ENCODE data around the gene BCAR3. TPM values are rescaled to one million over a fixed set of nuclear protein-coding genes. Genes with fewer than 3 reads are reported as not detected.

The BCAR3 gene
- total RNA-seq, 5 donors from 2014 or later (not counting 1 experiment from before 2014, with no cell fraction given): 0.63 to 2.5 (median 1.4) TPM

- peaks cover 6 to 19% (median 11%) of the 10 kb centered on the region in 3 donors for H3K4me1 Mint-ChIP-seq
- ChIA-PET POLR2A (no interaction called here), CTCF (interaction anchor here in 1 of 2 donors (0.6 to 1.3 kb wide), 2 partner anchors 15 to 321 kb away, joined by 3 read pairs; no protein-coding TSS in a partner anchor)
- no peak overlapping the region for H3K27ac ChIP-seq (ENCODE audit: low read length)
- no peaks in the 10 kb centered on the region for H3K9me3 Mint-ChIP-seq
- no peak overlapping the region for H3K4me3 ChIP-seq (ENCODE audit: control insufficient read depth in 1 of 2, extremely low read depth in 1 of 2, low read length in 1 of 2)
- ATAC-seq (replicated peaks in 1 of 4) (no peak), DNase-seq (no peak)
- no peak overlapping the region for H3K4me3 Mint-ChIP-seq
- no peaks in the 10 kb centered on the region for H3K27me3 ChIP-seq (replicated peaks in 1 of 2; ENCODE audit: control insufficient read depth in 2 of 2, extremely low read depth in 1 of 2, insufficient read depth in 2 of 2, low read length in 1 of 2)
- no peak overlapping the region for H3K27ac Mint-ChIP-seq
- H3K27me3 Mint-ChIP-seq: no peaks in the 10 kb centered on the region
- 97% methylated on average over 6 of the region's 7 CpGs for WGBS (ENCODE audit: insufficient coverage)
- no peaks in the 10 kb centered on the region for H3K36me3 ChIP-seq (ENCODE audit: control insufficient read depth in 2 of 2, extremely low read depth in 1 of 2, insufficient read depth in 1 of 2, low read length in 1 of 2)
- H3K4me1 ChIP-seq (ENCODE audit: control insufficient read depth in 1 of 2, extremely low read depth in 1 of 2, insufficient read depth in 2 of 2, low read length in 2 of 2): peaks cover 0 to 9% of the 10 kb centered on the region in 2 experiments
- no peaks in the 10 kb centered on the region for H3K36me3 Mint-ChIP-seq
- no peaks in the 10 kb centered on the region for H3K9me3 ChIP-seq
Measured at GRCh38 chr1:93614541-93614940, 67.1 kb downstream of the BCAR3 start.

- no peak overlapping the region for H3K27ac ChIP-seq (ENCODE audit: low read length)
Measured at GRCh38 chr1:93613898-93614297, 67.7 kb downstream of the BCAR3 start.

GRCh38 chr1:93612510-93612909 is 69.1 kb downstream of the BCAR3 start:
- no peak for DNase-seq
- no peaks in the 10 kb centered on the region for H3K36me3 Mint-ChIP-seq
- H3K4me3 ChIP-seq (ENCODE audit: control insufficient read depth in 1 of 2, extremely low read depth in 1 of 2, low read length in 1 of 2): no peak overlapping the region
- no peak overlapping the region for H3K27ac ChIP-seq (ENCODE audit: low read length)
- no peak for ATAC-seq (replicated peaks in 1 of 4)
- ChIA-PET CTCF (no interaction called here), POLR2A (no interaction called here)
- peaks cover 6 to 21% (median 14%) of the 10 kb centered on the region in 3 donors for H3K4me1 Mint-ChIP-seq
- H3K9me3 ChIP-seq: no peaks in the 10 kb centered on the region
- 80% methylated on average over 1 of the region's 3 CpGs for WGBS (ENCODE audit: insufficient coverage)
- no peak overlapping the region for H3K4me3 Mint-ChIP-seq
- no peaks in the 10 kb centered on the region for H3K9me3 Mint-ChIP-seq
- H3K27ac Mint-ChIP-seq: no peak overlapping the region
- H3K4me1 ChIP-seq (ENCODE audit: control insufficient read depth in 1 of 2, extremely low read depth in 1 of 2, insufficient read depth in 2 of 2, low read length in 2 of 2): peaks cover 0 to 9% of the 10 kb centered on the region in 2 experiments
- H3K27me3 ChIP-seq (replicated peaks in 1 of 2; ENCODE audit: control insufficient read depth in 2 of 2, extremely low read depth in 1 of 2, insufficient read depth in 2 of 2, low read length in 1 of 2): peaks cover 0 to 3% of the 10 kb centered on the region in 2 experiments
- H3K27me3 Mint-ChIP-seq: no peaks in the 10 kb centered on the region
- no peaks in the 10 kb centered on the region for H3K36me3 ChIP-seq (ENCODE audit: control insufficient read depth in 2 of 2, extremely low read depth in 1 of 2, insufficient read depth in 1 of 2, low read length in 1 of 2)

More at GRCh38 chr1:93613898-93614297, 67.7 kb downstream of the BCAR3 start:
- Histone ChIP-seq H3K9me3 (no peaks in the 10 kb centered on the region), H3K27me3 (replicated peaks in 1 of 2; ENCODE audit: control insufficient read depth in 2 of 2, extremely low read depth in 1 of 2, insufficient read depth in 2 of 2, low read length in 1 of 2) (no peaks in the 10 kb centered on the region), H3K4me3 (ENCODE audit: control insufficient read depth in 1 of 2, extremely low read depth in 1 of 2, low read length in 1 of 2) (no peak overlapping the region), H3K36me3 (ENCODE audit: control insufficient read depth in 2 of 2, extremely low read depth in 1 of 2, insufficient read depth in 1 of 2, low read length in 1 of 2) (no peaks in the 10 kb centered on the region), H3K4me1 (ENCODE audit: control insufficient read depth in 1 of 2, extremely low read depth in 1 of 2, insufficient read depth in 2 of 2, low read length in 2 of 2) (peaks cover 0 to 9% of the 10 kb centered on the region in 2 experiments)
- Mint-ChIP-seq H3K9me3 (no peaks in the 10 kb centered on the region), H3K27me3 (no peaks in the 10 kb centered on the region), H3K36me3 (no peaks in the 10 kb centered on the region), H3K4me3 (no peak overlapping the region), H3K4me1 (peaks cover 6 to 19% (median 11%) of the 10 kb centered on the region in 3 donors), H3K27ac (no peak overlapping the region)
- ATAC-seq (replicated peaks in 1 of 4) (no peak), DNase-seq (no peak)
- ChIA-PET CTCF (no interaction called here), POLR2A (interaction anchor here in 1 of 2 donors (1.2 kb wide), 1 partner anchor 10 kb away, joined by 3 read pairs; no protein-coding TSS in a partner anchor)
- WGBS (ENCODE audit: insufficient coverage): 96% methylated on average over 7 of the region's 11 CpGs

- Histone ChIP-seq H3K4me1 (ENCODE audit: control insufficient read depth in 1 of 2, extremely low read depth in 1 of 2, insufficient read depth in 2 of 2, low read length in 2 of 2) (peaks cover 0 to 9% of the 10 kb centered on the region in 2 experiments), H3K9me3 (no peaks in the 10 kb centered on the region), H3K36me3 (ENCODE audit: control insufficient read depth in 2 of 2, extremely low read depth in 1 of 2, insufficient read depth in 1 of 2, low read length in 1 of 2) (no peaks in the 10 kb centered on the region), H3K4me3 (ENCODE audit: control insufficient read depth in 1 of 2, extremely low read depth in 1 of 2, low read length in 1 of 2) (no peak overlapping the region), H3K27me3 (replicated peaks in 1 of 2; ENCODE audit: control insufficient read depth in 2 of 2, extremely low read depth in 1 of 2, insufficient read depth in 2 of 2, low read length in 1 of 2) (peaks cover 0 to 3% of the 10 kb centered on the region in 2 experiments), H3K27ac (ENCODE audit: low read length) (no peak overlapping the region)
- Mint-ChIP-seq H3K9me3 (no peaks in the 10 kb centered on the region), H3K36me3 (no peaks in the 10 kb centered on the region), H3K4me1 (peaks cover 6 to 21% (median 14%) of the 10 kb centered on the region in 3 donors), H3K27ac (no peak overlapping the region), H3K4me3 (no peak overlapping the region), H3K27me3 (no peaks in the 10 kb centered on the region)
- POLR2A ChIA-PET: no interaction called here
- ATAC-seq (replicated peaks in 1 of 4): no peak
- DNase-seq: no peak
- CTCF ChIA-PET: interaction anchor here in 1 of 2 donors (0.6 kb wide), 1 partner anchor 44 kb away, joined by 3 read pairs; no protein-coding TSS in a partner anchor
- WGBS (ENCODE audit: insufficient coverage): 100% methylated on average over 1 of the region's 5 CpGs
Measured at GRCh38 chr1:93611668-93612067, 70.0 kb downstream of the BCAR3 start.

- 95% methylated on average over 8 of the region's 8 CpGs for WGBS (ENCODE audit: insufficient coverage)
- Mint-ChIP-seq H3K27me3 (no peaks in the 10 kb centered on the region), H3K27ac (no peak overlapping the region)
Measured at GRCh38 chr1:93609536-93609935, 72.1 kb downstream of the BCAR3 start.

GRCh38 chr1:93608187-93609109 is 73.2 kb downstream of the BCAR3 start:
- ATAC-seq (replicated peaks in 1 of 4): no peak
- peak overlapping the region in 1 of 2 donors; percentile 27 for H3K27ac Mint-ChIP-seq
- no peaks in the 10 kb centered on the region for H3K27me3 Mint-ChIP-seq
- ChIA-PET CTCF (no interaction called here), POLR2A (no interaction called here)
- H3K27ac ChIP-seq (ENCODE audit: low read length): no peak overlapping the region
- H3K36me3 Mint-ChIP-seq: no peaks in the 10 kb centered on the region
- no peaks in the 10 kb centered on the region for H3K36me3 ChIP-seq (ENCODE audit: control insufficient read depth in 2 of 2, extremely low read depth in 1 of 2, insufficient read depth in 1 of 2, low read length in 1 of 2)
- 65% methylated on average over 13 of the region's 15 CpGs for WGBS (ENCODE audit: insufficient coverage)
- H3K4me1 ChIP-seq (ENCODE audit: control insufficient read depth in 1 of 2, extremely low read depth in 1 of 2, insufficient read depth in 2 of 2, low read length in 2 of 2): no peaks in the 10 kb centered on the region
- H3K4me3 Mint-ChIP-seq: no peak overlapping the region
- peaks cover 0 to 5% (median 3%) of the 10 kb centered on the region in 3 donors for H3K4me1 Mint-ChIP-seq
- DNase-seq: no peak
- H3K9me3 ChIP-seq: no peaks in the 10 kb centered on the region
- peaks cover 0 to 4% of the 10 kb centered on the region in 2 experiments for H3K27me3 ChIP-seq (replicated peaks in 1 of 2; ENCODE audit: control insufficient read depth in 2 of 2, extremely low read depth in 1 of 2, insufficient read depth in 2 of 2, low read length in 1 of 2)
- no peak overlapping the region for H3K4me3 ChIP-seq (ENCODE audit: control insufficient read depth in 1 of 2, extremely low read depth in 1 of 2, low read length in 1 of 2)
- H3K9me3 Mint-ChIP-seq: no peaks in the 10 kb centered on the region

More at GRCh38 chr1:93609536-93609935, 72.1 kb downstream of the BCAR3 start:
- H3K4me1 ChIP-seq (ENCODE audit: control insufficient read depth in 1 of 2, extremely low read depth in 1 of 2, insufficient read depth in 2 of 2, low read length in 2 of 2): no peaks in the 10 kb centered on the region
- no peaks in the 10 kb centered on the region for H3K36me3 ChIP-seq (ENCODE audit: control insufficient read depth in 2 of 2, extremely low read depth in 1 of 2, insufficient read depth in 1 of 2, low read length in 1 of 2)
- Mint-ChIP-seq H3K9me3 (no peaks in the 10 kb centered on the region), H3K36me3 (no peaks in the 10 kb centered on the region), H3K4me3 (no peak overlapping the region), H3K4me1 (peaks cover 0 to 6% (median 3%) of the 10 kb centered on the region in 3 donors)
- ChIA-PET POLR2A (no interaction called here), CTCF (no interaction called here)
- DNase-seq: no peak
- peaks cover 0 to 3% of the 10 kb centered on the region in 2 experiments for H3K27me3 ChIP-seq (replicated peaks in 1 of 2; ENCODE audit: control insufficient read depth in 2 of 2, extremely low read depth in 1 of 2, insufficient read depth in 2 of 2, low read length in 1 of 2)
- H3K27ac ChIP-seq (ENCODE audit: low read length): no peak overlapping the region
- ATAC-seq (replicated peaks in 1 of 4): no peak
- no peak overlapping the region for H3K4me3 ChIP-seq (ENCODE audit: control insufficient read depth in 1 of 2, extremely low read depth in 1 of 2, low read length in 1 of 2)
- H3K9me3 ChIP-seq: no peaks in the 10 kb centered on the region

All from T-cell (primary cell).